ENCODE results near the gene TNS3. TPM values are rescaled to one million over a fixed set of nuclear protein-coding genes. Genes with fewer than 3 reads are reported as not detected.

The TNS3 gene
- total RNA-seq, 1 experiment from 2014 or later = 97.2 TPM

GRCh38 chr7:47523401-47523800, 58.5 kb downstream of the TNS3 start:
- no peak for DNase-seq (ENCODE audit: low spot score)

DNA sequence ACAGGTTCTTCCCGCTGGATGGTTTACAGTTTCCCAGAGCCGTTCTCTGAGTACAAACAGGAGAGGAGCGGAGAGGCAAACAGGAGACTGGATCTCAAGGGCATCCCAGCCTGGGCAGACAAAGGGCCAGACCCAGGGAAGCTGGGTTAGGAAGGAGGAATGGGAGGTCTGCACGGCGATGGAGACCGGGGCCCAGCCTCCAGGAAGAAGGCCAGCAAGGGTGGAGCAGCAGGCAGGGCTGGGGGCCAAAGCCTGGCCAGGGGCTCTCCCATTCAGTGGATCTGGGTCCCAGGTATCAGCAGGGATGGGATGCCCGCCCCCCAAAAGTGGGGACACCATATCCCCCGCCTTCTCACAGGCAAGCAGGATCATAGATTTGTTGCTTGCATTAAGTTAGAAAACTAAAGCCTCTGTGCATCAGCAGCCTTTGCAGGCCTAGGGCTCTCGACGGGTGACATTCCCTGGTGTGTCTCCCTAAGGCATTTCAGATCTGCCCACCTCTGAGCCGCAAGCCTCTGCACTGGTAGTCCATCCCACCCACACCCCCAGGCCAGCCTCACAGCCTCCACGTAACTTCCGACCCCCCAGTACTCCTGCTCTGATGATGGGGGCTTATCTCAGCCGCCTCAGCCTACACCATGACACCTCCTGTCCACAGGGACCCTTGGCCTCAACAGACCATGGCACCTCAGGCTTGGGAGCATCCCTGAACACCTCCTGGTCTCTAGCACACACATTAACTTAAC, 59.9 kb downstream of the TNS3 start:
- DNase-seq (ENCODE audit: low spot score) = no peak

DNA sequence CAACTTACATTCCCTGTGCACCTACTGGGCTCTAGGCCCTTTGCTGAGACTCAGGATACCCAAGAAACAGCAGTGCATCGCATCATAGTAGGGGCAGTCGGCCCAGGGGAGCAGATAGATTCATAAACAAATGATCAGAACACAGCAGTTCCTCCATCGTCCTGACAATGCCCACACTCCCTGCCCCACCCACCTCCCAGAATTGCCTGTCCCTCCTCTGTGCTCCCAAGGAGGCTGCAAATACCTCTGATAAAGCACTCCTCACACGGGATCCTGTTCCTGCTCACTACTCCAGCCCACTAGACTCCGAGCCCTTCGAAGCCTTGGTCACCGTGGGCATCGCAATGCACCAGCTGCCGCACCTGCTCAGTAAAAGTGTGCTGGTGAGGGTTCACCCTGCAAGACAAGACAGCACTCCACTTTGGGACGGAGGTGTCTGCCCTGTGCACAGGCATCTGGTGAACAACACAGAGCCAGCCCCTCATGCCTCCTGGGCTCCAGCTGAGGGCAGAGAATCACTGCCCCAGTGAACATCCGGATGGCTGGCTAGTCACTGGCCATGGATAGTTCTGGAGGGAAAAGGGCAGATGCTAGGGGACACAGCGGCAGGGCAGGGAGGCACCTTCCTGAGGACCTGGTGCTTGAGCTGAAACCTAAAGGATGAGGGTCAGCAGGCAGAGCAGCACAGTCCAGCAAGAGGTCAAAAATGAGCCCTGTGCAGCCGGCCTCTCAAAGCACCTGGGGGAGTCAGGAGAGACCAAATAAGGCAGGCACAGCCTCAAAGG, 60.7 kb downstream of the TNS3 start:
- no peak for DNase-seq (ENCODE audit: low spot score)

- no peak for DNase-seq (ENCODE audit: low spot score)
These were observed 61.5 kb downstream of the TNS3 start for GRCh38 chr7:47520406-47520805.

DNA sequence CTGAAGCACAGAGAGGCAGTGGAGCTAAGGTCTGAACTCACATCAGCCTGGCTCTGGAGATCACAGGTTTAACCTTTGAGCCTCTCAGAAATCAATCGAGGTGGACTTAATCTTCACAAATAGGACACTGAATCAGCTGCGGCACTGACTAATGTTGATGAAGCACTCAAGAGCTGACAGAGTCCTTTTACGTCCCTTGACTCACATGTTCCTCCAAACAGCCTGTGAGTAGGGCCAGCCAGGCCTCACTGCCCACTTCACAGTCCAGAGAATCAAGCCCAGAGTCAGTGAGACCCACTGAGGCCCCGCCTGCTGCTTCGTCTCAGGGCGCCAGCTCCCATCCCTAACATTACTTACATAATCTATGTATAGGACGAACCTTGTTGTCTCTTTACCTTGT, 63.1 kb downstream of the TNS3 start:
- DNase-seq (ENCODE audit: low spot score) = no peak

DNA sequence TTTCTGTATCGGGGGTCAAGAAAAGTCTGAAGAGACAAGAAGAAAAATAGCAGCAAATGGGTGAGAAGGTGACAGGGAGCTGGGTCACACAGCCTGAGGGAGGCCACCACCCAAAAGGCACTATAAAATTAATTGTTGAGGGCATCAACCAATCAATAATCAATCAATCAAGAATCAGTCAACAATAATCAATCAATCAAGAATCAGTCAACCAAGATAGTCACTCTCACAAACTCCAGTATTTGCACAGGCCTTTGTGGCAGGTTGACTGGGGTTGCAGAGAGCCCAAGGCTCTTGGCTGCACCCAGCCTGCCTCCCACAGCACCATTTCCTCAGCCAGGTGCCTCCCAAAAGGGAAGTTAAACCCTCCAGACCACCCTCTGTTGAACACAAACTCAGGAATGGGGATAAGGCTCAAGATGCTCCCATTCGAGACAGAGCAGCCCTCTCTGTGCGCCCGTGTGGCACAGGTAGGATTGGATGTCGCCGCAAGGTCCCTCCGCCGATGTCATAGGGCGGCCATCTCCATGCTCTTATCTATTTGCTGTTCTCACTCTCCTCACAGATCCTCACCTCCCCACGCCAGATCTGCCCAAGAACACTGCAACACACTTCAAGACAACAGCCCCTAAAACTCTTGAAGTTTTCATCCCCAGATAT, 64.0 kb downstream of the TNS3 start:
- DNase-seq (ENCODE audit: low spot score) = no peak

GRCh38 chr7:47516985-47517600, 64.8 kb downstream of the TNS3 start:
- DNase-seq (ENCODE audit: low spot score) = no peak

- DNase-seq (ENCODE audit: low spot score) = no peak
These were observed 65.5 kb downstream of the TNS3 start for GRCh38 chr7:47516386-47516785.

- no peak for DNase-seq (ENCODE audit: low spot score)
These were observed 66.5 kb downstream of the TNS3 start for GRCh38 chr7:47515305-47515834.

DNA sequence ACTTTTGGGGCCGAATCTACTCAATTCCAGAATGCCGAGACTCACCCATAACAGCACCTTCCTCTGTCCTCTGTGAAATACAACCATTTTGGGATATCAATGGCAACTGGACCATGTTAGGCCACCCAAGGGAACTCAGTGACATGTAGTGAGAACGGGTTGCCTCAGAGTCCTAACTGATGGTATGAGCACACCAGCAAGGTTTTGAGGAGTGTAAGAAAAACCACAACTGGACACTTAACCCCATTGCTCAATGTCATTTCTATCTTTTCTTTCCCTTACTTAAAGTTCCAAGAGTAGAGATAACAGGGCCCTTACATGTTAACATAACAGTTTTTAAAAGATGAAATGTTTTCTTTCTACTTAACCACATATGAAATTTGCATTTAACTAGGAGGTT, 67.1 kb downstream of the TNS3 start:
- no peak for DNase-seq (ENCODE audit: low spot score)

DNA sequence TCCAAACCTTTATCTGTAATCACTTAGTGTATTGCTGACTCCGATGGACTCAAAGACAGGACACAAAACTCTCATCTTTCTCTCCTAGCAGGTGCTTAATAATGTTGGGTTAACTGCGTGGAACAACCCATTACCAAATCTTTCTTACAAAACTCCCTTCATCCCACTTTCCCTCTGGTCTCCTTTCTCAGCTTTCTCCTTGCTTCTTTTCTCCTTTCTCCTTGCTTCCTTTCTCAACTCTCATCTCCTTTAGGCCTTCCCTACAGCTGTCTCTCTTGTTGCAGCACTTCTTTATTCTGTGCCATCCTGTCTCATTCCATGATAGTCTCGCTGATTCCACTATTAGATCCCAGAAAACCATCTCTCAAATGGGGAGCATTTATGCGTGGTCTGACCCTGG, 67.5 kb downstream of the TNS3 start:
- DNase-seq (ENCODE audit: low spot score) = no peak

DNA sequence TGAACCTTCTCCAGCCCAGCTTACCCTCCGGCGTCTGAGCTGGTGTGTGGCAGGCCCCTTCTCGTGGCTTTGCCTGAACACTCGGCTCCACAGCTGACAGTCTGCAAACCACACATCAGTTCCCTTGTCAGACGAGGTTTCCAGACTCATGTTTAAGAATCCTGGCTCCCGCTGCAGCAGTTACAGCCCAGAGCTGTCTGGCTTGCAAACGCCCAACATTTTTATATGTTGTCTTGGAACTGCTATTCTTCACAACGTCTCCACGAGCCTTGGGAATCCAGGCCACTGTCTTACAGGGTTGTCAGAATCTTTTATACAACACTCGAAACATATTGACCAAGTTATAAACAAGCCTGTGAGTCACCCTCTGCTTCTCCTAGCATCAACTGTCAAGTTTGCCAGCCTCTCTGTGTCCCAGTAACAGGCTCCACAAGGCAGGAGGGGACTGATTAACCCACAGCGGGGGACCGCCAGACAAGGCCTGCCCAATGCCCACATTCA, 68.1 kb downstream of the TNS3 start:
- DNase-seq (ENCODE audit: low spot score) = peak; percentile 51

- DNase-seq (ENCODE audit: low spot score) = no peak
These were observed 69.3 kb downstream of the TNS3 start for GRCh38 chr7:47512481-47513176.

- DNase-seq (ENCODE audit: low spot score) = no peak
These were observed 70.1 kb downstream of the TNS3 start for GRCh38 chr7:47511699-47512370.

DNA sequence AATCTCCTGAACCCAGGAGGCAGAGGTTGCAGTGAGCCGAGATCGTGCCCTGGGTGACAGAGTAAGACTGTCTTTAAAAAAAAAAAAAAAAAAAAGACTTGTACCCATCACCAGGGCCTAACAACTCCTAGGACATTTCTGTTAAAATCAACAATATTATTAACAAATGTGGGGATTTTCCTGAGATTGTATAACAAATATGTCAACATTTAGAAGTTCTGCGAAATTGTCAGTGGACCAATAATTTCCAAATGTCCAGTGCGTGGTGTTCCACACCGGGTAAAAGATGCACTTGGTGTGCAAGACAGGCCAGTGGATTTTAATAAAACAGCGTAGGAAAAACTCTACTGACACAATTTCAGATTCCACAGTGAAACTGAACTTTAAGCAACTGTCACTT, 71.1 kb downstream of the TNS3 start:
- DNase-seq (ENCODE audit: low spot score) = no peak

- DNase-seq (ENCODE audit: low spot score) = no peak
These were observed 71.7 kb downstream of the TNS3 start for GRCh38 chr7:47510192-47510591.

DNA sequence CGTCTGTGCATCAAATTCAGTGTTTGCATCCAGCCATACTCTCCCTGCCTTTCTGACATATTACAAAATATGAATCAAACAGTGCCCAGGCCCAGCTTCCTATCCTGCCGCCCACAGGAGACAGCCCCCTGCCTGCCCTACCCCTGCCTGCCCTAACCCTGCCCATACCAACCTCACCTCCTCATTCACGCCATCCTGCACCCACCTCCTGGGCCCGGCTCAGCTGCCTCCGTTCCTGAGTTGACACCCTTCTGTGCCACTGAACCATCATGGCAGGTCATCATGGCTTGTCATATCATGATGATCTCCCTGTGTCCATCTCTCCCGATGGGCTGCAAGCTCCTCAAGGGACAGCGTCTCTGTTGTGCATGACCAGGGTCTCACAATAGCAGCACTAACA, 72.3 kb downstream of the TNS3 start:
- DNase-seq (ENCODE audit: low spot score) = no peak

GRCh38 chr7:47508389-47509380, 73.2 kb downstream of the TNS3 start:
- no peak for DNase-seq (ENCODE audit: low spot score)

GRCh38 chr7:47507522-47507921, 74.4 kb downstream of the TNS3 start:
- DNase-seq (ENCODE audit: low spot score) = no peak

Data from A172 (cell line).